Vagina (tissue), 2 donors: ENCODE measurements around the gene DDIAS.

Source experiments
- CTCF ChIP-seq, 3 experiments: fragments of 450-650 bp in 2 of 3; fragments of 200-600 bp in 1 of 3; sonication (generic) in 1 of 3; IDR thresholded peaks; one replicate each; pipeline ENCODE4 v1.5.1; 2017 to 2019; ENCODE audit warnings: antibody characterized with exemption in 3 of 3, mild to moderate bottlenecking in 2 of 3, moderate library complexity in 2 of 3
- POLR2A ChIP-seq, 2 donors: fragments of 450-650 bp; IDR thresholded peaks; one replicate each; pipeline ENCODE4 v1.6.1; 2017; ENCODE audit warnings: antibody characterized with exemption in 2 of 2, mild to moderate bottlenecking in 2 of 2, moderate library complexity in 2 of 2

- TF ChIP-seq CTCF (IDR thresholded peaks at IDR 0.05) (no peak), POLR2A (IDR thresholded peaks at IDR 0.05) (no peak)
Measured at GRCh38 chr11:82976786-82977185, 75.2 kb downstream of the DDIAS start.
